Upper lobe of left lung (tissue), 6 donors: ENCODE measurements around the gene WBP2. TPM values are rescaled to one million over a fixed set of nuclear protein-coding genes. Genes with fewer than 3 reads are reported as not detected.
"Not testable (repeated sequence)": the region's sequence is repeated elsewhere in the genome, so short reads cannot be mapped to it uniquely, and the experiment has no call there.

ENCODE experiments used
- ATAC-seq, 2 donors: fragments of 200-7000 bp; cut with Tn5 transposase; one replicate each; pipeline ENCODE4 v1.9.1; 2022; ENCODE audit warnings: mild to moderate bottlenecking in 2 of 2, moderate library complexity in 2 of 2; ENCODE audit not compliant: low FRiP score in 2 of 2
- DNase-seq, 2 donors: peaks; one replicate each; pipeline ENCODE4 v3.0.0-alpha.2; 2019 to 2020
- H3K27ac ChIP-seq, 4 donors: fragments of 200-600 bp; sonication (generic); one replicate each; pipeline ENCODE4 v1.5.1; 2016 to 2019
- H3K27me3 ChIP-seq, 4 donors: fragments of 200-600 bp; sonication (generic); one replicate each; pipeline ENCODE4 v1.5.1; 2017 to 2019
- H3K36me3 ChIP-seq, 4 donors: fragments of 200-600 bp; sonication (generic); one replicate each; pipeline ENCODE4 v1.5.1; 2016 to 2019
- H3K4me1 ChIP-seq, 4 donors: fragments of 200-600 bp; sonication (generic); one replicate each; pipeline ENCODE4 v1.5.1; 2018 to 2019
- H3K4me3 ChIP-seq, 4 donors: fragments of 200-600 bp; sonication (generic); one replicate each; pipeline ENCODE4 v1.5.1; 2017 to 2019; ENCODE audit warnings: mild to moderate bottlenecking in 2 of 4, moderate library complexity in 1 of 4
- H3K9me3 ChIP-seq, 4 donors: fragments of 200-600 bp; sonication (generic); one replicate each; pipeline ENCODE4 v1.5.1; 2018 to 2019
- CTCF ChIP-seq, 6 experiments: fragments of 450-650 bp in 4 of 6; fragments of 200-600 bp in 2 of 6; sonication (generic) in 2 of 6; IDR thresholded peaks; one replicate each; pipeline ENCODE4 v1.5.1; 2016 to 2019; ENCODE audit warnings: antibody characterized with exemption in 6 of 6
- EP300 ChIP-seq, 4 donors: sonication (generic); formaldehyde crosslinking; IDR thresholded peaks; one replicate each; pipeline ENCODE4 v1.5.1; 2017; ENCODE audit warnings: antibody characterized with exemption in 4 of 4, control low read depth in 2 of 4
- POLR2A ChIP-seq, 4 donors: fragments of 450-650 bp; IDR thresholded peaks; one replicate each; pipeline ENCODE4 v1.5.1; 2016 to 2017; ENCODE audit warnings: antibody characterized with exemption in 4 of 4, mild to moderate bottlenecking in 2 of 4
- POLR2AphosphoS5 ChIP-seq, 2 donors: sonication (generic); formaldehyde crosslinking; IDR thresholded peaks; one replicate each; pipeline ENCODE4 v1.5.1; 2017; ENCODE audit warnings: antibody characterized with exemption in 2 of 2
- WGBS, 2 donors: methylation state at CpG; one replicate each; pipeline ENCODE4 v1.1.5; 2017 to 2018; 5-methylcytosine and 5-hydroxymethylcytosine counted together
- total RNA-seq, 6 donors: library from RNA; depleted of rRNA in 4 of 6; stranded (reverse); fragments of >200 nt in 4 of 6; gene quantifications; one replicate each; pipeline versions ENCODE4 v1.1.0 to v1.2.1, GENCODE V29; 2016 to 2021
- donor health status: DM: no; HTN: no; CAD: no; lungs with moderate emphysema.
- donor health status: DM: no; HTN: yes; CAD: no; lungs with severe emphysema.

WBP2 gene
- total RNA-seq, 6 donors from 2014 or later = 70.1 to 183 (median 87.8) TPM

DNA sequence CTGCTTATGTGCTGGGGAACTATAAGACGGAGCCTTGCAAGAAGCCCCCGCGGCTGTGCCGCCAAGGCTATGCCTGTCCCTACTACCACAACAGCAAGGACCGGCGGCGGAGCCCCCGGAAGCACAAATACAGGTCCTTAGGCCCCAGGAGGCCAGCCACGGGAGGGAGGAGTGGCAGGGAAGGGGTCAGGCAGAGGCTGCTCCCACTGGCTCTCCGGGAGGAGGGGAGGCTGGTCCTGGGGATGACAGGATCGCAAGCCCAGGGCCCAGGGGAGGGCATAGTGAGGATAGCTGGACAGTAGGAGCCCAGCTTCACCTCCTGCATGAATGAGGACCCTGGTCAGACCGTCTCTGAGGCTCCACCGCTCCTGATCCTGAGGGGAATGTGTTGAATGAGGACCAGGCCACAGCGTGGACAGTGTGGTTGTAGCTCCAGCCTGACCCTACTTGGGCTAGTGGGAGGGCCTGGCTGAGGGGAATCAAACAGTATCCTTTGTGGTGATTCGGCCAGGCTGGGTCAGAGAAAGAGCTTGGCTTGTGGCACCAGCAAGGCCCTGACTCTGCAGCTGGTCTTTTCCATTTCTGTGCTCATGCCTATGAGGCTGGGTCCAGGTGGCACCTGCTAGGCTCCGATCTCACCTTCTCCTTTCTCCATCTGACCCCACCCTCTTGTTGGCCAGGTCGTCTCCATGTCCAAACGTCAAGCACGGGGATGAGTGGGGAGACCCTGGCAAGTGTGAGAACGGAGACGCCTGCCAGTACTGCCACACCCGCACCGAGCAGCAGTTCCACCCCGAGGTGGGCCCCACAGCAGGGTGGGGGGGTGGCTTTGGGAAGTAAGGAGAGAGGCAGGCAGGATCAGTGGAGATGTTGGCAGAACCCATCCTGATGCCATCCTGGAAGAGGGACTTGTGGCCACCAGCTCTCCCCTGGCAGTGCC, 41.8 kb downstream of the WBP2 start:
- Histone ChIP-seq H3K4me1 (no peaks in the 10 kb centered on the region), H3K27ac (no peak overlapping the region), H3K9me3 (no peaks in the 10 kb centered on the region), H3K4me3 (no peak overlapping the region), H3K27me3 (no peaks in the 10 kb centered on the region), H3K36me3 (peaks cover 19 to 89% (median 80%) of the 10 kb centered on the region in 4 donors)
- ATAC-seq (no peak), DNase-seq (no peak)
- 89 to 94% methylated on average over 18 to 24 of the region's 24 CpGs for WGBS, 2 donors
- TF ChIP-seq CTCF (IDR thresholded peaks at IDR 0.05) = no peak
- no peak for TF ChIP-seq POLR2AphosphoS5 (IDR thresholded peaks at IDR 0.05)
- TF ChIP-seq POLR2A (IDR thresholded peaks at IDR 0.05) = no peak
- no peak for TF ChIP-seq EP300 (IDR thresholded peaks at IDR 0.05)

DNA sequence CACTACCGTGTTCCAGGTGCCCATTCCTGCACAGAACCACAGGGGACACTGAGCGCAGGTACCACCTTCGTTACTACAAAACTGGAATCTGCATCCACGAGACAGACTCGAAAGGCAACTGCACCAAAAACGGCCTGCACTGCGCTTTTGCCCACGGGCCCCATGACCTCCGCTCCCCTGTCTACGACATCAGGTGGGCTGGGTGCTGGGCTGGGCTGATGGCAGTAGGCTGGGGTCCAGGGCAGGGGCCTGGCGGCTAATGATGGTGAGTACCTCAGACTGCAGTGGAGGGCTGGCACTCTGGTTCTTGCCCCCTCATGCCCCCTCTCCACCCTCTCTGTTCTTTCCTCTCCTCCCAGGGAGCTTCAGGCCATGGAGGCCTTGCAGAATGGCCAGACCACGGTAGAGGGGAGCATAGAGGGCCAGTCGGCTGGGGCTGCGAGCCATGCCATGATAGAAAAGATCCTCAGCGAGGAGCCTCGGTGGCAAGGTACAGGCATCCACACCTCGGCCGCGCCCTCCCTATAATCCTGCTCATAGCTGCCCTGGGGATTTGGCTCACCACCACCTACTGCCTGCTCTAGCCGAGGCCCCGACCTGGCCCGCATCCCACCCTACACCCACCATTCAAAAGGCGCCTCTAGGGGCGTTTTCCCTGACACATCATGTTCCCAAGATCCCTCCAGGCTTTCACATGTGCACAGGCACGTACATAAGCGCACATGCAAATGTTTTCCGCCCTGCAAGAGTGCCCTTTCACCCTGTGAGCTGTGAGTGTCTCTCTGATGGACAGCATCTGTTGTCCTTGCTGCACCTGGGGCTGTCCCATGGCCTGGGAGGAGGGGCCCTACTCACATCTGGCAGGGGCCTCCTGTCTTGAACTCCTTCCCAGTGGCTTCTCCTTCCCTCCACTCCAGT, 42.8 kb downstream of the WBP2 start:
- DNase-seq (no peak), ATAC-seq (no peak)
- H3K27ac ChIP-seq = no peak overlapping the region
- H3K4me1 ChIP-seq = no peaks in the 10 kb centered on the region
- H3K36me3 ChIP-seq = peaks cover 19 to 79% (median 70%) of the 10 kb centered on the region in 4 donors
- 92 to 93% methylated on average over 18 to 27 of the region's 27 CpGs for WGBS, 2 donors
- no peak overlapping the region for H3K4me3 ChIP-seq
- no peaks in the 10 kb centered on the region for H3K27me3 ChIP-seq
- H3K9me3 ChIP-seq = no peaks in the 10 kb centered on the region
- TF ChIP-seq CTCF (IDR thresholded peaks at IDR 0.05) (no peak), EP300 (IDR thresholded peaks at IDR 0.05) (no peak), POLR2A (IDR thresholded peaks at IDR 0.05) (no peak), POLR2AphosphoS5 (IDR thresholded peaks at IDR 0.05) (no peak)

DNA sequence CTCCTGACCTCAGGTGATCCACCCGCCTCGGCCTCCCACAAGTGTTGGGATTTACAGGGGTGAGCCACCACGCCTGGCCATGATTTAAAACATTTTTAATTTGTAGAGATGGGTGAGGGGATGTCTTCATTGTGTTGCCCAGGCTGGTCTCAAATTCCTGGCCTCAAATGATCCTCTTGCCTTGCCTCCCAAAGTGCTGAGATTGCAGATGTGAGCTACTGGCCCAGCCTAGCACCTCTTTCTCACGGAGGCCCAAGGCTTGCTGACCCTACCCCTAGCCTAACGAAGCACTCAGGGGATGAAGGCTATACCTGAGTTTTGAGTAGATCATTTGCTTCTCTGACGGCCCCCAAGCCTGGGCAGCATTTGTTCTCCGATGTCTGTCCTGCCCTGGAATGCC, 44.0 kb downstream of the WBP2 start:
- ATAC-seq = no peak
- no peak for DNase-seq
- Histone ChIP-seq H3K27me3 (no peaks in the 10 kb centered on the region), H3K9me3 (no peaks in the 10 kb centered on the region), H3K4me3 (no peak overlapping the region), H3K27ac (no peak overlapping the region), H3K4me1 (no peaks in the 10 kb centered on the region), H3K36me3 (peaks cover 19 to 68% (median 60%) of the 10 kb centered on the region in 4 donors)
- TF ChIP-seq POLR2A (IDR thresholded peaks at IDR 0.05) = no peak
- WGBS, 2 donors = 95% methylated on average over 7 of the region's 7 CpGs

GRCh38 chr17:75810756-75811155, 44.4 kb downstream of the WBP2 start:
- not testable (repeated sequence) for DNase-seq, ATAC-seq, H3K27ac ChIP-seq, H3K4me1 ChIP-seq, H3K27me3 ChIP-seq, H3K9me3 ChIP-seq, H3K4me3 ChIP-seq
- H3K36me3 ChIP-seq = peaks cover 19 to 64% (median 57%) of the 10 kb centered on the region in 4 donors
- 95 to 97% methylated on average over 11 of the region's 11 CpGs for WGBS, 2 donors

- TF ChIP-seq POLR2A (IDR thresholded peaks at IDR 0.05) (no peak), CTCF (IDR thresholded peaks at IDR 0.05) (no peak), EP300 (IDR thresholded peaks at IDR 0.05) (no peak), POLR2AphosphoS5 (IDR thresholded peaks at IDR 0.05) (no peak)
- WGBS, 2 donors = 93 to 95% methylated on average over 5 of the region's 5 CpGs
- Histone ChIP-seq H3K4me1 (no peaks in the 10 kb centered on the region), H3K36me3 (peaks cover 18 to 59% (median 55%) of the 10 kb centered on the region in 4 donors), H3K27ac (no peak overlapping the region), H3K27me3 (no peaks in the 10 kb centered on the region), H3K9me3 (no peaks in the 10 kb centered on the region), H3K4me3 (no peak overlapping the region)
- ATAC-seq (no peak), DNase-seq (no peak)
Measured at GRCh38 chr17:75810216-75810615, 44.9 kb downstream of the WBP2 start.
